Measurements from ENCODE around the gene LRRC61.
"Not testable (repeated sequence)": the region's sequence is repeated elsewhere in the genome, so short reads cannot be mapped to it uniquely, and the experiment has no call there.

DNA sequence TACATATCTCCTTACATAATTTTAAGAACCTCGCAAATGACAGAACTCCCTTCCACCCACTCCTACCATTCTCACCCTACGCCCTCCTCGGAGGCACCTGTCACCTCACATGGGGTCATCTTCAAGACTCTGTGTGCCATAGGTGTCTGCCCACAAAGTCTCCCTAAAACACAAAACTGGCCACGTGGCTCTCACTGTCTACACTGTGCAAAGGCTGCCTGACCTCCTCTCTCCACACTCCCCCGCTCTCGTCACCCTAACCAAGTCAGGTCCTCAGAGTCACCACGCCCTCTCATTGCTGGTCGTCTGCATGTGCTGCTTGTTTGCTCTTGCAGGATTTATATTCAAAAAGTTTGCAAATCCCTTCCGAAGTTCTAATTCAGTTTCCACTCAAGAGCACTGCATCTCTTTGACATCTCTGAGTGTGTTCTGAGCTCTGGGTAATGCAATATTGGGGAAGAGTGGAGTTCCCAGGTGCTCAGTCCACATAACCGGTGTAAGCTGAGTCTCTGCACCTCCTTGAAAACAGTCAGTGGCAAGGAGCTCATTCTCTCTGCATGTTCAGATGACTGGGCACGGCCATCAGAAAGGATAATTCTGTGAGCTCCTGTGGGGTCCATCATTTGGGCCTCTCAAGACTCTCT lies 17.8 kb upstream of the LRRC61 start:
- TF ChIP-seq, protein P1, sequence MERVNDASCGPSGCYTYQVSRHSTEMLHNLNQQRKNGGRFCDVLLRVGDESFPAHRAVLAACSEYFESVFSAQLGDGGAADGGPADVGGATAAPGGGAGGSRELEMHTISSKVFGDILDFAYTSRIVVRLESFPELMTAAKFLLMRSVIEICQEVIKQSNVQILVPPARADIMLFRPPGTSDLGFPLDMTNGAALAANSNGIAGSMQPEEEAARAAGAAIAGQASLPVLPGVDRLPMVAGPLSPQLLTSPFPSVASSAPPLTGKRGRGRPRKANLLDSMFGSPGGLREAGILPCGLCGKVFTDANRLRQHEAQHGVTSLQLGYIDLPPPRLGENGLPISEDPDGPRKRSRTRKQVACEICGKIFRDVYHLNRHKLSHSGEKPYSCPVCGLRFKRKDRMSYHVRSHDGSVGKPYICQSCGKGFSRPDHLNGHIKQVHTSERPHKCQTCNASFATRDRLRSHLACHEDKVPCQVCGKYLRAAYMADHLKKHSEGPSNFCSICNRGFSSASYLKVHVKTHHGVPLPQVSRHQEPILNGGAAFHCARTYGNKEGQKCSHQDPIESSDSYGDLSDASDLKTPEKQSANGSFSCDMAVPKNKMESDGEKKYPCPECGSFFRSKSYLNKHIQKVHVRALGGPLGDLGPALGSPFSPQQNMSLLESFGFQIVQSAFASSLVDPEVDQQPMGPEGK (CRISPR knock-in tag; IDR thresholded peaks at IDR 0.05; ENCODE audit: borderline replicate concordance), result not testable (repeated sequence)
- not testable (repeated sequence) for TF ChIP-seq ESRRG (CRISPR knock-in tag; IDR thresholded peaks at IDR 0.05); ARNTL (CRISPR knock-in tag; IDR thresholded peaks at IDR 0.05; ENCODE audit: borderline replicate concordance, low read depth); ZFP30 (CRISPR knock-in tag; IDR thresholded peaks at IDR 0.05); ISL1 (CRISPR knock-in tag; IDR thresholded peaks at IDR 0.05); GLIS3 (CRISPR knock-in tag; IDR thresholded peaks at IDR 0.05); RARB (CRISPR knock-in tag; IDR thresholded peaks at IDR 0.05); PPARA (CRISPR knock-in tag; IDR thresholded peaks at IDR 0.05; ENCODE audit: borderline replicate concordance); BACH2 (CRISPR knock-in tag; IDR thresholded peaks at IDR 0.05; ENCODE audit: borderline replicate concordance); ZNF565 (CRISPR knock-in tag; conservative IDR thresholded peaks at IDR 0.05; ENCODE audit: low read depth); TCF4 (CRISPR knock-in tag; IDR thresholded peaks at IDR 0.05; ENCODE audit: borderline replicate concordance); CSDC2 (CRISPR knock-in tag; IDR thresholded peaks at IDR 0.05)
- TF ChIP-seq, protein P2, sequence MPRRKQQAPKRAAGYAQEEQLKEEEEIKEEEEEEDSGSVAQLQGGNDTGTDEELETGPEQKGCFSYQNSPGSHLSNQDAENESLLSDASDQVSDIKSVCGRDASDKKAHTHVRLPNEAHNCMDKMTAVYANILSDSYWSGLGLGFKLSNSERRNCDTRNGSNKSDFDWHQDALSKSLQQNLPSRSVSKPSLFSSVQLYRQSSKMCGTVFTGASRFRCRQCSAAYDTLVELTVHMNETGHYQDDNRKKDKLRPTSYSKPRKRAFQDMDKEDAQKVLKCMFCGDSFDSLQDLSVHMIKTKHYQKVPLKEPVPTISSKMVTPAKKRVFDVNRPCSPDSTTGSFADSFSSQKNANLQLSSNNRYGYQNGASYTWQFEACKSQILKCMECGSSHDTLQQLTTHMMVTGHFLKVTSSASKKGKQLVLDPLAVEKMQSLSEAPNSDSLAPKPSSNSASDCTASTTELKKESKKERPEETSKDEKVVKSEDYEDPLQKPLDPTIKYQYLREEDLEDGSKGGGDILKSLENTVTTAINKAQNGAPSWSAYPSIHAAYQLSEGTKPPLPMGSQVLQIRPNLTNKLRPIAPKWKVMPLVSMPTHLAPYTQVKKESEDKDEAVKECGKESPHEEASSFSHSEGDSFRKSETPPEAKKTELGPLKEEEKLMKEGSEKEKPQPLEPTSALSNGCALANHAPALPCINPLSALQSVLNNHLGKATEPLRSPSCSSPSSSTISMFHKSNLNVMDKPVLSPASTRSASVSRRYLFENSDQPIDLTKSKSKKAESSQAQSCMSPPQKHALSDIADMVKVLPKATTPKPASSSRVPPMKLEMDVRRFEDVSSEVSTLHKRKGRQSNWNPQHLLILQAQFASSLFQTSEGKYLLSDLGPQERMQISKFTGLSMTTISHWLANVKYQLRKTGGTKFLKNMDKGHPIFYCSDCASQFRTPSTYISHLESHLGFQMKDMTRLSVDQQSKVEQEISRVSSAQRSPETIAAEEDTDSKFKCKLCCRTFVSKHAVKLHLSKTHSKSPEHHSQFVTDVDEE (CRISPR knock-in tag; IDR thresholded peaks at IDR 0.05), result not testable (repeated sequence)
- TF ChIP-seq, protein P3, sequence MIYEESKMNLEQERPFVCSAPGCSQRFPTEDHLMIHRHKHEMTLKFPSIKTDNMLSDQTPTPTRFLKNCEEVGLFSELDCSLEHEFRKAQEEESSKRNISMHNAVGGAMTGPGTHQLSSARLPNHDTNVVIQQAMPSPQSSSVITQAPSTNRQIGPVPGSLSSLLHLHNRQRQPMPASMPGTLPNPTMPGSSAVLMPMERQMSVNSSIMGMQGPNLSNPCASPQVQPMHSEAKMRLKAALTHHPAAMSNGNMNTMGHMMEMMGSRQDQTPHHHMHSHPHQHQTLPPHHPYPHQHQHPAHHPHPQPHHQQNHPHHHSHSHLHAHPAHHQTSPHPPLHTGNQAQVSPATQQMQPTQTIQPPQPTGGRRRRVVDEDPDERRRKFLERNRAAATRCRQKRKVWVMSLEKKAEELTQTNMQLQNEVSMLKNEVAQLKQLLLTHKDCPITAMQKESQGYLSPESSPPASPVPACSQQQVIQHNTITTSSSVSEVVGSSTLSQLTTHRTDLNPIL (CRISPR knock-in tag; IDR thresholded peaks at IDR 0.05; ENCODE audit: low read depth), result not testable (repeated sequence)
